Neural progenitor cell (in vitro differentiated cells): ENCODE results near the gene VPS35. TPM values are rescaled to one million over a fixed set of nuclear protein-coding genes. Genes with fewer than 3 reads are reported as not detected.
A peak's percentile ranks its signal among the peaks of the same experiment; 100 is the strongest.

Source experiments
- DNase-seq: peaks from one replicate; pipeline ENCODE4 v3.0.0-alpha.2; 2016; ENCODE audit warnings: low spot score
- H2AFZ ChIP-seq: fragments of 200-600 bp; sonication (generic); replicated peaks from 2 replicates; pipeline ENCODE4 v1.6.1; 2016; ENCODE audit warnings: antibody characterized with exemption
- H3F3A ChIP-seq: fragments of 200-600 bp; sonication (generic); 2 replicates; pipeline ENCODE4 v1.6.1; 2016; ENCODE audit warnings: antibody characterized with exemption, low read depth
- H3K27ac ChIP-seq: fragments of 200-600 bp; sonication (generic); 2 replicates; pipeline ENCODE4 v1.5.1; 2016; ENCODE audit warnings: mild to moderate bottlenecking
- H3K27me3 ChIP-seq: fragments of 200-600 bp; sonication (generic); 2 replicates; pipeline ENCODE4 v1.6.1; 2016; ENCODE audit warnings: mild to moderate bottlenecking, moderate library complexity
- H3K36me3 ChIP-seq: fragments of 200-600 bp; sonication (generic); 2 replicates; pipeline ENCODE4 v1.5.1; 2016
- H3K4me1 ChIP-seq: fragments of 200-600 bp; sonication (generic); 2 replicates; pipeline ENCODE4 v1.6.1; 2016; ENCODE audit warnings: mixed run types
- H3K4me2 ChIP-seq: fragments of 200-600 bp; sonication (generic); 2 replicates; pipeline ENCODE4 v1.6.1; 2016
- H3K4me3 ChIP-seq: fragments of 200-600 bp; sonication (generic); 2 replicates; pipeline ENCODE4 v1.5.1; 2016
- H3K79me2 ChIP-seq: fragments of 200-600 bp; sonication (generic); 2 replicates; pipeline ENCODE4 v1.6.1; 2016; ENCODE audit warnings: low read depth
- H3K9ac ChIP-seq: fragments of 200-600 bp; sonication (generic); 2 replicates; pipeline ENCODE4 v1.6.1; 2016
- H3K9me3 ChIP-seq: fragments of 200-600 bp; sonication (generic); 2 replicates; pipeline ENCODE4 v1.5.1; 2016; ENCODE audit warnings: low read depth
- H4K20me1 ChIP-seq: fragments of 200-600 bp; sonication (generic); 2 replicates; pipeline ENCODE4 v1.6.1; 2016; ENCODE audit warnings: low read depth
- H3K27ac Mint-ChIP-seq: 3 replicates; pipeline ENCODE4 v1.8.0; 2021; ENCODE audit warnings: mixed read lengths
- H3K27me3 Mint-ChIP-seq: 2 replicates; pipeline ENCODE4 v1.8.0; 2022; ENCODE audit warnings: low read depth, mild to moderate bottlenecking, inconsistent platforms, moderate library complexity, mixed read lengths; ENCODE audit not compliant: insufficient read depth
- H3K36me3 Mint-ChIP-seq: 3 replicates; pipeline ENCODE4 v1.8.0; 2021; ENCODE audit warnings: mixed read lengths
- H3K4me1 Mint-ChIP-seq: 3 replicates; pipeline ENCODE4 v1.8.0; 2021; ENCODE audit warnings: mixed read lengths
- H3K4me3 Mint-ChIP-seq: 3 replicates; pipeline ENCODE4 v1.8.0; 2021; ENCODE audit warnings: mild to moderate bottlenecking, moderate library complexity, mixed read lengths
- H3K9me3 Mint-ChIP-seq: 3 replicates; pipeline ENCODE4 v1.8.0; 2020; ENCODE audit warnings: mixed read lengths
- CTCF ChIP-seq: fragments of 200-600 bp; sonication (generic); IDR thresholded peaks from 2 replicates; pipeline ENCODE4 v1.5.1; 2017; ENCODE audit warnings: antibody characterized with exemption, mild to moderate bottlenecking
- EZH2 ChIP-seq: fragments of 200-600 bp; sonication (generic); IDR thresholded peaks from 2 replicates; pipeline ENCODE4 v1.6.1; 2017; ENCODE audit warnings: antibody characterized with exemption, mild to moderate bottlenecking, moderate library complexity
- EZH2phosphoT487 ChIP-seq: fragments of 200-600 bp; sonication (generic); IDR thresholded peaks from 2 replicates; pipeline ENCODE4 v1.6.1; 2017; ENCODE audit warnings: antibody characterized with exemption
- total RNA-seq: library from RNA; depleted of rRNA; stranded (reverse); fragments of >200 nt; gene quantifications from 2 replicates; pipeline ENCODE4 v1.2.3, GENCODE V29; 2015; ENCODE audit warnings: low replicate concordance

The VPS35 gene
- total RNA-seq, 1 donor from 2014 or later = 115 TPM

GRCh38 chr16:46673320-46674013 lies 15.5 kb downstream of the VPS35 start:
- Mint-ChIP-seq H3K4me3 (no peak overlapping the region), H3K27ac (no peak overlapping the region), H3K36me3 (peaks cover 20% of the 10 kb centered on the region), H3K9me3 (no peaks in the 10 kb centered on the region), H3K27me3 (no peaks in the 10 kb centered on the region), H3K4me1 (no peaks in the 10 kb centered on the region)
- no peak overlapping the region for H2AFZ ChIP-seq
- H4K20me1 ChIP-seq = peaks cover 10% of the 10 kb centered on the region
- peaks cover 13% of the 10 kb centered on the region for H3K79me2 ChIP-seq
- no peak overlapping the region for H3K4me3 ChIP-seq
- no peak overlapping the region for H3K9ac ChIP-seq
- H3K36me3 ChIP-seq = peaks cover 14% of the 10 kb centered on the region
- H3K4me1 ChIP-seq = no peaks in the 10 kb centered on the region
- H3K4me2 ChIP-seq = no peak overlapping the region
- DNase-seq = peak; percentile 79
- TF ChIP-seq EZH2phosphoT487 = no peak
- peak; percentile 99 for TF ChIP-seq CTCF
- H3K27ac ChIP-seq = no peak overlapping the region
- no peaks in the 10 kb centered on the region for H3K9me3 ChIP-seq
- H3K27me3 ChIP-seq = no peaks in the 10 kb centered on the region
- H3F3A ChIP-seq = peaks cover 12% of the 10 kb centered on the region

- no peaks in the 10 kb centered on the region for H3K79me2 ChIP-seq
- no peak overlapping the region for H3K4me3 ChIP-seq
- no peaks in the 10 kb centered on the region for H3K27me3 ChIP-seq
- no peak overlapping the region for H3K9ac ChIP-seq
- Mint-ChIP-seq H3K36me3 (peaks cover 22% of the 10 kb centered on the region), H3K4me3 (no peak overlapping the region), H3K27me3 (peaks cover 2% of the 10 kb centered on the region), H3K4me1 (no peaks in the 10 kb centered on the region), H3K9me3 (no peaks in the 10 kb centered on the region), H3K27ac (no peak overlapping the region)
- no peaks in the 10 kb centered on the region for H3K9me3 ChIP-seq
- DNase-seq = no peak
- H2AFZ ChIP-seq = no peak overlapping the region
- no peak overlapping the region for H3K27ac ChIP-seq
- no peak overlapping the region for H3K4me2 ChIP-seq
- no peaks in the 10 kb centered on the region for H4K20me1 ChIP-seq
- H3F3A ChIP-seq = peaks cover 3% of the 10 kb centered on the region
- no peak for TF ChIP-seq CTCF
- TF ChIP-seq EZH2 = no peak
- no peak for TF ChIP-seq EZH2phosphoT487
- no peaks in the 10 kb centered on the region for H3K4me1 ChIP-seq
- H3K36me3 ChIP-seq = peaks cover 23% of the 10 kb centered on the region
Measured at GRCh38 chr16:46662123-46662522, 26.9 kb downstream of the VPS35 start.

GRCh38 chr16:46658925-46659324 lies 30.1 kb downstream of the VPS35 start:
- H3K4me1 Mint-ChIP-seq = no peaks in the 10 kb centered on the region
- Histone ChIP-seq H3K36me3 (peaks cover 15% of the 10 kb centered on the region), H2AFZ (no peak overlapping the region), H3K9me3 (no peaks in the 10 kb centered on the region), H3K27ac (no peak overlapping the region), H3F3A (peaks cover 3% of the 10 kb centered on the region), H3K27me3 (no peaks in the 10 kb centered on the region), H3K4me3 (no peak overlapping the region), H3K79me2 (no peaks in the 10 kb centered on the region), H3K9ac (no peak overlapping the region), H3K4me1 (no peaks in the 10 kb centered on the region), H3K4me2 (no peak overlapping the region), H4K20me1 (no peaks in the 10 kb centered on the region)
- H3K27me3 Mint-ChIP-seq = peaks cover 4% of the 10 kb centered on the region
- TF ChIP-seq CTCF = no peak
- no peak for TF ChIP-seq EZH2
- no peak for TF ChIP-seq EZH2phosphoT487
- DNase-seq = no peak
- no peak overlapping the region for H3K4me3 Mint-ChIP-seq
- peaks cover 23% of the 10 kb centered on the region for H3K36me3 Mint-ChIP-seq
- H3K9me3 Mint-ChIP-seq = no peaks in the 10 kb centered on the region
- H3K27ac Mint-ChIP-seq = no peak overlapping the region
